Measurements from ENCODE around the gene SAMD9.

The SAMD9 gene

DNA sequence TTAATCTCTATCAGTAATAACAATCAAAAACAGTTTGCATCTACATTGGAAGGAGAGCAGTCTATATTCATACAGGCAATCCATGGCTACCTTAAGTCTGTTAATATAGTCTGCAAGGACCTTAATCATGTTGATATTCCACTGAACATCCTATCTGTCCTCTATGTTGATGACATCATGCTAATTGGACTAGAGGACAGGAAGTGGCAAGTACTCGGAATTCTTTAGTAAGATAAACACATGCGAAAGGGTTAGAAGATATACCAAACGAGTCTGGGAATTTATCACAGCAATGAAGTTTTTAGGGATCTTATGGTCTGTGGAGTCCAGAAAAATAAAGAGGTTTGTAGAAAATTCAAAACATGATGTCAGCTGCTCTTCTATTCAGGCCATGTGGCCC, 41.7 kb upstream of the SAMD9 start:
- in situ Hi-C loops (cut with HindIII; ENCODE audit: low pct_ligation_motif_present, low sequenced_read_pairs) = no loop called here
- Histone ChIP-seq H3K36me3 (replicated peaks) (no peaks in the 10 kb centered on the region), H3K27ac (peak overlapping the region; percentile 85), H3K4me3 (ENCODE audit: low read depth, low read length) (no peak overlapping the region), H3K27me3 (replicated peaks) (no peaks in the 10 kb centered on the region)
- no peak for TF ChIP-seq CTCF (IDR thresholded peaks at IDR 0.05; ENCODE audit: low read depth, low read length, missing control alignments)
- DNase-seq = peak; percentile 47

GRCh38 chr7:93156884-93157283, 39.1 kb upstream of the SAMD9 start:
- in situ Hi-C loops (cut with HindIII; ENCODE audit: low pct_ligation_motif_present, low sequenced_read_pairs) = no loop called here
- Histone ChIP-seq H3K4me3 (ENCODE audit: low read depth, low read length) (no peak overlapping the region), H3K27me3 (replicated peaks) (no peaks in the 10 kb centered on the region), H3K27ac (no peak overlapping the region), H3K36me3 (replicated peaks) (no peaks in the 10 kb centered on the region)
- peak; percentile 55 for DNase-seq
- no peak for TF ChIP-seq CTCF (IDR thresholded peaks at IDR 0.05; ENCODE audit: low read depth, low read length, missing control alignments)

GRCh38 chr7:93150200-93150835, 32.5 kb upstream of the SAMD9 start:
- peak; percentile 31 for DNase-seq
- in situ Hi-C loops (cut with HindIII; ENCODE audit: low pct_ligation_motif_present, low sequenced_read_pairs) = no loop called here
- H3K27me3 ChIP-seq (replicated peaks) = no peaks in the 10 kb centered on the region
- H3K4me3 ChIP-seq (ENCODE audit: low read depth, low read length) = no peak overlapping the region
- H3K27ac ChIP-seq = peak overlapping the region; percentile 26
- peak; percentile 29 for TF ChIP-seq CTCF (IDR thresholded peaks at IDR 0.05; ENCODE audit: low read depth, low read length, missing control alignments)
- H3K36me3 ChIP-seq (replicated peaks) = no peaks in the 10 kb centered on the region

- no peak for TF ChIP-seq CTCF (IDR thresholded peaks at IDR 0.05; ENCODE audit: low read depth, low read length, missing control alignments)
- DNase-seq = no peak
- H3K4me3 ChIP-seq (ENCODE audit: low read depth, low read length) = no peak overlapping the region
- no peaks in the 10 kb centered on the region for H3K36me3 ChIP-seq (replicated peaks)
- in situ Hi-C loops (cut with HindIII; ENCODE audit: low pct_ligation_motif_present, low sequenced_read_pairs) = no loop called here
- no peak overlapping the region for H3K27ac ChIP-seq
- no peaks in the 10 kb centered on the region for H3K27me3 ChIP-seq (replicated peaks)
Observed at GRCh38 chr7:93148727-93149126, 30.9 kb upstream of the SAMD9 start.

- no peak for DNase-seq
- no peak for TF ChIP-seq CTCF (IDR thresholded peaks at IDR 0.05; ENCODE audit: low read depth, low read length, missing control alignments)
Observed at GRCh38 chr7:93148144-93148543, 30.4 kb upstream of the SAMD9 start, which contains the start of gene SAMD9L. Gene SAMD9L, minus strand, starts transcription at chr7:93148385. Its CDS starts 12,414 bp downstream, at chr7:93135971.

DNA sequence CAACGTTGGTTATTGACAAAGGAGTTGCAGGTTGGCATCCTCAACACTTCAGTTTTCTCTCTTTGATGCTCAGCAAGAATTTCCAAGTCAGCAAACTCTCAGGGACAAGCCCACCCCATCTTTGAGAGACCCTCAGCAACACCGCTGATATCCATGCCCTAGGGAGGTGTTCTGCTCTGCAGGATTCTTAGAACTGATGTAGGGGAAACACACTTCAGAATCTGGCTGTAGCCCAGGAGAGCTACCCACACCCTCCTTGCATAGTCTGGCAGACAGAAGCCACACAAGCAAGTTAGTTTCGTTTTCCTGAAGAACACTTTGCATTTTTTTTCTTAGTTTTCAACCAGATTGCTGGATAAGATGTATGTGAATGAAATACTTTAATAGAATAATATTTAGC, 29.6 kb upstream of the SAMD9 start:
- in situ Hi-C loops (cut with HindIII; ENCODE audit: low pct_ligation_motif_present, low sequenced_read_pairs) = no loop called here
- DNase-seq = peak; percentile 45
- H3K27ac ChIP-seq = peak overlapping the region; percentile 37
- no peaks in the 10 kb centered on the region for H3K27me3 ChIP-seq (replicated peaks)
- H3K36me3 ChIP-seq (replicated peaks) = no peaks in the 10 kb centered on the region
- TF ChIP-seq CTCF (IDR thresholded peaks at IDR 0.05; ENCODE audit: low read depth, low read length, missing control alignments) = no peak
- H3K4me3 ChIP-seq (ENCODE audit: low read depth, low read length) = peak overlapping the region; percentile 16

More at GRCh38 chr7:93148144-93148543, 30.4 kb upstream of the SAMD9 start, which contains the start of gene SAMD9L:
- Histone ChIP-seq H3K4me3 (ENCODE audit: low read depth, low read length) (peak within 1 kb of the TSS; percentile 16), H3K36me3 (replicated peaks) (no peaks in the 10 kb centered on the region), H3K27ac (peak within 1 kb of the TSS; percentile 37), H3K27me3 (replicated peaks) (no peaks in the 10 kb centered on the region)
- in situ Hi-C loops (cut with HindIII; ENCODE audit: low pct_ligation_motif_present, low sequenced_read_pairs) = no loop called here

Data from brain microvascular endothelial cell (primary cell).